ENCODE measurements around the gene SYNPR.

DNA sequence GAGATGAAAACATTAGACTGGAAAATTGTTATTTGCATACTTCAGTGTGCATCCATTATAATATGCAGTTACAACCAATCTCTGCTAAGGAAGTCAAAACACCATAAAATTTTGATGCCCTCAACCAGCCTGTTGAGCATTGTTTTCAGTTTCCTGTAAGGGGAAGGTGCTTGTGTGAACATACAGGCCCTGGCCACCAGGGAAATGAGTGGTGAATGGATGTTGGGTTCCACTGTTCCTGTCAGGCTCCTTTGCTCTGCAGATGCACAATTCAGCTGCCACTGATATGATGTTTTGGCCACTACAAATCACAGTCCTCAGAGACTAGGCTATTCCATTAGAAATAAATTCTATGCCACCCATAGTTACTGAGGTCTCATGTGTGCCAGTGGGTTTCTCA, 184.6 kb downstream of the SYNPR start:
- TF ChIP-seq, protein P1, sequence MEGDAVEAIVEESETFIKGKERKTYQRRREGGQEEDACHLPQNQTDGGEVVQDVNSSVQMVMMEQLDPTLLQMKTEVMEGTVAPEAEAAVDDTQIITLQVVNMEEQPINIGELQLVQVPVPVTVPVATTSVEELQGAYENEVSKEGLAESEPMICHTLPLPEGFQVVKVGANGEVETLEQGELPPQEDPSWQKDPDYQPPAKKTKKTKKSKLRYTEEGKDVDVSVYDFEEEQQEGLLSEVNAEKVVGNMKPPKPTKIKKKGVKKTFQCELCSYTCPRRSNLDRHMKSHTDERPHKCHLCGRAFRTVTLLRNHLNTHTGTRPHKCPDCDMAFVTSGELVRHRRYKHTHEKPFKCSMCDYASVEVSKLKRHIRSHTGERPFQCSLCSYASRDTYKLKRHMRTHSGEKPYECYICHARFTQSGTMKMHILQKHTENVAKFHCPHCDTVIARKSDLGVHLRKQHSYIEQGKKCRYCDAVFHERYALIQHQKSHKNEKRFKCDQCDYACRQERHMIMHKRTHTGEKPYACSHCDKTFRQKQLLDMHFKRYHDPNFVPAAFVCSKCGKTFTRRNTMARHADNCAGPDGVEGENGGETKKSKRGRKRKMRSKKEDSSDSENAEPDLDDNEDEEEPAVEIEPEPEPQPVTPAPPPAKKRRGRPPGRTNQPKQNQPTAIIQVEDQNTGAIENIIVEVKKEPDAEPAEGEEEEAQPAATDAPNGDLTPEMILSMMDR (IDR thresholded peaks at IDR 0.05) = no peak
- TF ChIP-seq POLR2AphosphoS5 (IDR thresholded peaks at IDR 0.05) (no peak), POLR2A (IDR thresholded peaks at IDR 0.05) (no peak)
